Measurements from ENCODE around the gene PRDM5.

DNA sequence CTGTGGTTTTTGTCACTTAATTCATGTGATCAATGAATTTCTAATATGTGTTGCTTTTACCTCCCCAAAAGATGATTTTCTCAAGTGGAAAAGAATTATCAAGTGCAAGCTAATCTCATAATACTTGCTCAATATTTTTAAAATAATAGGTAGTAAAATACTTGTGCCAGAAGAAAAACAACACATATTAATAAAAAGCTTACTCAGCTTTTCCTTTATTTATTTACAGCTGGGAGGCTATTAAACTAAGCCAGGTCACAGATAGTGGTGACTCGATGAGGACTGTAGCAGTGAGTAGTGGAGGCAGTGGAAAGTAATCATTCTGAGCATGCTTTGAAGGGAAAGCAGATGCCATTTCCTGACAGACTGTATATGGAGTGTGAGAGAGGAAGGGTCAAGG is 96.1 kb downstream of the PRDM5 start:
- TF ChIP-seq CTCF (IDR thresholded peaks at IDR 0.05; ENCODE audit: insufficient read depth, low read depth, low read length), result no peak
- no peak for TF ChIP-seq EZH2 (IDR thresholded peaks at IDR 0.05; ENCODE audit: insufficient read depth, low read length)
